HG03039 (cell line): ENCODE measurements around the gene NCAPG.
A peak's percentile ranks its signal among the peaks of the same experiment; 100 is the strongest.

Experiments used
- ATAC-seq: cut with Tn5 transposase; IDR thresholded peaks from one replicate; pipeline ENCODE4 v1.9.1; 2021; ENCODE audit warnings: mild to moderate bottlenecking, moderate library complexity; ENCODE audit not compliant: unreplicated experiment

The NCAPG gene

GRCh38 chr4:17875402-17876070 lies 64.8 kb downstream of the NCAPG start:
- peak; percentile 93 for ATAC-seq

GRCh38 chr4:17876943-17877342 lies 66.2 kb downstream of the NCAPG start:
- ATAC-seq = no peak

GRCh38 chr4:17877661-17878060 lies 66.9 kb downstream of the NCAPG start:
- ATAC-seq = no peak

GRCh38 chr4:17884063-17884462 lies 73.3 kb downstream of the NCAPG start:
- ATAC-seq = no peak

GRCh38 chr4:17884511-17884910 lies 73.7 kb downstream of the NCAPG start:
- no peak for ATAC-seq

GRCh38 chr4:17889692-17890091 lies 78.9 kb downstream of the NCAPG start:
- ATAC-seq = no peak

GRCh38 chr4:17894421-17894820 lies 83.6 kb downstream of the NCAPG start:
- no peak for ATAC-seq
